HepG2 (cell line): ENCODE results near the gene MYH7. TPM values are rescaled to one million over a fixed set of nuclear protein-coding genes. Genes with fewer than 3 reads are reported as not detected.

Source experiments
- ATAC-seq: fragments of 200-7000 bp; cut with Tn5 transposase; 3 replicates; pipeline ENCODE4 v1.9.1; 2020; ENCODE audit warnings: mild to moderate bottlenecking, moderate library complexity
- BruUV-seq: library from RNA; stranded (reverse); fragments of 400-500 nt; replicated peaks from 2 replicates; lab custom pipeline; 2021; lab: Mats Ljungman, UMichigan
- CTCF ChIA-PET: fragments of 300-600 bp; formaldehyde crosslinking; extraction: SDS; loops from one replicate; lab custom pipeline; 2021; ENCODE audit warnings: low total read pairs, inconsistent platforms, low intra/inter-chr PET ratio; lab: Yijun Ruan, JAX
- POLR2A ChIA-PET: fragments of 350-600 bp; sonication (Branson Sonifier 250); formaldehyde crosslinking; loops from one replicate; lab custom pipeline; 2020; ENCODE audit warnings: antibody characterized with exemption, inconsistent platforms; lab: Yijun Ruan, JAX
- DNase-seq: peaks from one replicate; pipeline ENCODE4 v3.0.0-alpha.2; 2015; ENCODE audit warnings: low spot score
- FAIRE-seq: peaks from 3 replicates; lab custom pipeline; 2011; peaks lifted over from hg19 to GRCh38; lab: Jason Lieb, UNC
- H2AFZ ChIP-seq: one replicate; pipeline ENCODE4 v1.6.1; 2011; ENCODE audit warnings: low read length, inconsistent platforms
- H3K27ac ChIP-seq: fragments of 300-600 bp; 3 replicates; pipeline ENCODE4 v1.8.0; 2011; ENCODE audit warnings: mixed run types, mild to moderate bottlenecking, mixed read lengths, low read length, inconsistent platforms; ENCODE audit not compliant: insufficient read depth; ENCODE audit errors: extremely low read length
- H3K27me3 ChIP-seq, 2 experiments: fragments of 200-600 bp in 1 of 2; 2 replicates in 1 of 2; 3 replicates in 1 of 2; pipeline versions ENCODE4 v1.6.0 to v1.8.0; 2011; ENCODE audit warnings: low read length in 2 of 2, mild to moderate bottlenecking in 2 of 2, moderate library complexity in 2 of 2, inconsistent platforms in 1 of 2; ENCODE audit not compliant: insufficient read depth in 2 of 2, control insufficient read depth in 1 of 2
- H3K36me3 ChIP-seq, 2 experiments: fragments of 200-600 bp in 1 of 2; replicated peaks in 1 of 2; 2 replicates in 1 of 2; 3 replicates in 1 of 2; pipeline versions ENCODE4 v1.5.1 to v1.8.0; 2011; ENCODE audit warnings: low read length in 2 of 2, inconsistent platforms in 1 of 2; ENCODE audit not compliant: insufficient read depth in 2 of 2, control insufficient read depth in 1 of 2
- H3K4me1 ChIP-seq: 2 replicates; pipeline ENCODE4 v1.5.1; 2012; ENCODE audit warnings: low read length, inconsistent platforms; ENCODE audit not compliant: insufficient read depth
- H3K4me2 ChIP-seq: 2 replicates; pipeline ENCODE4 v1.6.0; 2011; ENCODE audit warnings: low read depth, low read length, inconsistent platforms
- H3K4me3 ChIP-seq, 3 experiments: fragments of 200-600 bp in 1 of 3; sonication (generic), shearing (Covaris generic) in 1 of 3; replicated peaks in 1 of 3; 2 replicates each; pipeline ENCODE4 v1.5.1; 2011 to 2016; ENCODE audit warnings: low read length in 3 of 3, inconsistent platforms in 2 of 3, low read depth in 2 of 3, mild to moderate bottlenecking in 2 of 3, control low read depth in 1 of 3, mixed read lengths in 1 of 3; ENCODE audit not compliant: insufficient read depth in 1 of 3
- H3K79me2 ChIP-seq: one replicate; pipeline ENCODE4 v1.6.1; 2011; ENCODE audit warnings: low read length, inconsistent platforms; ENCODE audit not compliant: insufficient read depth
- H3K9ac ChIP-seq: 2 replicates; pipeline ENCODE4 v1.6.0; 2011; ENCODE audit warnings: mild to moderate bottlenecking, low read depth, low read length, inconsistent platforms; ENCODE audit not compliant: insufficient read depth
- H3K9me3 ChIP-seq: 2 replicates; pipeline ENCODE4 v1.5.1; 2012; ENCODE audit warnings: mild to moderate bottlenecking, low read length
- H4K20me1 ChIP-seq: 2 replicates; pipeline ENCODE4 v1.6.0; 2011; ENCODE audit warnings: inconsistent platforms, mild to moderate bottlenecking, low read length, moderate library complexity; ENCODE audit not compliant: insufficient read depth
- CREB1 ChIP-seq, 2 experiments: fragments of 450-650 bp in 1 of 2; IDR thresholded peaks; 2 replicates each; pipeline ENCODE4 v1.6.1; 2016 to 2017; ENCODE audit warnings: control low read depth in 1 of 2, mild to moderate bottlenecking in 1 of 2, missing compliant biosample characterization in 1 of 2, missing genetic modification characterization in 1 of 2
- GMEB1 ChIP-seq: sonication (generic); formaldehyde crosslinking; IDR thresholded peaks from 2 replicates; pipeline ENCODE4 v1.5.1; 2020; ENCODE audit warnings: missing genetic modification reagents, mild to moderate bottlenecking, borderline replicate concordance
- ZBTB25 ChIP-seq: IDR thresholded peaks from 2 replicates; pipeline ENCODE4 v1.6.1; 2018; ENCODE audit warnings: missing genetic modification reagents
- ZEB1 ChIP-seq: IDR thresholded peaks from 2 replicates; pipeline ENCODE4 v1.6.1; 2012; ENCODE audit warnings: mild to moderate bottlenecking, low read depth, inconsistent platforms; ENCODE audit not compliant: insufficient replicate concordance
- ZFP82 ChIP-seq: sonication (generic); formaldehyde crosslinking; IDR thresholded peaks from 2 replicates; pipeline ENCODE4 v1.5.1; 2020; ENCODE audit warnings: mild to moderate bottlenecking, missing genetic modification reagents, borderline replicate concordance
- ZMYM4 ChIP-seq: sonication (generic); formaldehyde crosslinking; IDR thresholded peaks from 2 replicates; pipeline ENCODE4 v1.8.1; 2023; ENCODE audit warnings: mild to moderate bottlenecking, missing genetic modification reagents
- ZNF367 ChIP-seq: sonication (generic); formaldehyde crosslinking; IDR thresholded peaks from 2 replicates; pipeline ENCODE4 v1.4.0; 2020; ENCODE audit warnings: missing genetic modification reagents, borderline replicate concordance
- ZNF451 ChIP-seq: sonication (generic); formaldehyde crosslinking; IDR thresholded peaks from 2 replicates; pipeline ENCODE4 v1.5.0; 2020; ENCODE audit warnings: mild to moderate bottlenecking, missing genetic modification reagents
- ZNF883 ChIP-seq: sonication (generic); formaldehyde crosslinking; IDR thresholded peaks from 2 replicates; pipeline ENCODE4 v1.5.1; 2020; ENCODE audit warnings: mild to moderate bottlenecking, missing genetic modification reagents; ENCODE audit errors: not compliant biosample characterization
- in situ Hi-C: cut with HindIII; loops from 2 replicates; pipeline ENCODE4 v1.10.0; 2017; ENCODE audit warnings: low pct_unique_long_range_greater_than_20kb; ENCODE audit not compliant: extremely low pct_ligation_motif_present
- intact Hi-C: fragments of 100-400 bp; cut with micrococcal nuclease; formaldehyde crosslinking; loops from one replicate; pipeline ENCODE4 v1.10.0; 2022; ENCODE audit not compliant: unreplicated experiment
- polyA plus RNA-seq, 8 experiments: library from polyadenylated mRNA; depleted of rRNA in 3 of 8; stranded (reverse) in 7 of 8; unstranded in 1 of 8; fragments of >200 nt; fragmentation: Illumina TruSeq in 4 of 8; extraction: Trizol in 4 of 8; gene quantifications; 2 replicates each; pipeline versions ENCODE4 v1.2.1 to v1.2.3, GENCODE V29; 2011 to 2016; ENCODE audit warnings: low read depth in 4 of 8, missing spikeins in 1 of 8, mixed read lengths in 1 of 8; ENCODE audit not compliant: insufficient read depth in 1 of 8
- total RNA-seq, 5 experiments: library from RNA; depleted of rRNA; stranded (reverse); fragments of >200 nt; fragmentation: Illumina TruSeq; extraction: Trizol; gene quantifications; 2 replicates each; pipeline ENCODE4 v1.2.3, GENCODE V29; 2016; ENCODE audit warnings: low read depth in 1 of 5

Gene MYH7
- total and polyA plus RNA-seq, 2 of the 13 experiments (the other 11 are each of a cell fraction or from before 2014, with no cell fraction given), result 0.04 TPM; not detected in 1

GRCh38 chr14:23464700-23465099 lies 29.2 kb upstream of the MYH7 start:
- Histone ChIP-seq H3K9ac (no peak overlapping the region), H3K36me3 (no peaks in the 10 kb centered on the region), H4K20me1 (no peaks in the 10 kb centered on the region), H3K79me2 (peaks cover 2% of the 10 kb centered on the region), H2AFZ (no peak overlapping the region), H3K9me3 (no peaks in the 10 kb centered on the region), H3K4me1 (no peaks in the 10 kb centered on the region), H3K27me3 (peaks cover 0 to 1% of the 10 kb centered on the region in 2 experiments; a peak in 1 of 5 replicates), H3K27ac (no peak overlapping the region), H3K4me2 (no peak overlapping the region), H3K4me3 (no peak overlapping the region)
- BruUV-seq, result no TSS peak
- CTCF ChIA-PET, result no interaction called here
- DNase-seq (no peak), ATAC-seq (no peak), FAIRE-seq (no peak)
- intact Hi-C loops (no loop called here), in situ Hi-C loops (no loop called here)
- TF ChIP-seq GMEB1 (CRISPR knock-in tag), result no peak
- no peak for TF ChIP-seq ZFP82
- TF ChIP-seq ZMYM4 (CRISPR knock-in tag), result no peak
- TF ChIP-seq ZNF883 (CRISPR knock-in tag), result no peak
- TF ChIP-seq ZNF451 (CRISPR knock-in tag), result no peak
- TF ChIP-seq CREB1 (IDR thresholded peaks at IDR 0.05), result no peak
- TF ChIP-seq CREB1 (CRISPR knock-in tag; IDR thresholded peaks at IDR 0.05), result no peak
- TF ChIP-seq ZNF367 (CRISPR knock-in tag), result no peak
- no peak for TF ChIP-seq ZBTB25 (CRISPR knock-in tag)
- no peak for TF ChIP-seq ZEB1
- POLR2A ChIA-PET, result no interaction called here
